ENCODE results near the gene OTOA.
"Not testable (repeated sequence)": the region's sequence is repeated elsewhere in the genome, so short reads cannot be mapped to it uniquely, and the experiment has no call there.

The OTOA gene

GRCh38 chr16:21713549-21714368 lies 50.0 kb downstream of the OTOA start:
- H3K4me3 Mint-ChIP-seq: no peak overlapping the region
- peak; percentile 27 for ATAC-seq
- H3K36me3 Mint-ChIP-seq: no peaks in the 10 kb centered on the region
- no peaks in the 10 kb centered on the region for H3K9me3 Mint-ChIP-seq
- no peak overlapping the region for H3K27ac Mint-ChIP-seq
- no peaks in the 10 kb centered on the region for H3K4me1 Mint-ChIP-seq
- H3K27me3 Mint-ChIP-seq: no peaks in the 10 kb centered on the region

GRCh38 chr16:21714369-21714618 lies 50.5 kb downstream of the OTOA start:
- not testable (repeated sequence) for H3K27ac Mint-ChIP-seq, H3K4me3 Mint-ChIP-seq, H3K36me3 Mint-ChIP-seq, H3K9me3 Mint-ChIP-seq, H3K4me1 Mint-ChIP-seq, H3K27me3 Mint-ChIP-seq, ATAC-seq

GRCh38 chr16:21717608-21718007 lies 53.8 kb downstream of the OTOA start:
- H3K4me1 Mint-ChIP-seq: peaks cover 7% of the 10 kb centered on the region
- H3K9me3 Mint-ChIP-seq: no peaks in the 10 kb centered on the region
- ATAC-seq: no peak
- no peak overlapping the region for H3K4me3 Mint-ChIP-seq
- no peak overlapping the region for H3K27ac Mint-ChIP-seq
- H3K27me3 Mint-ChIP-seq: no peaks in the 10 kb centered on the region
- no peaks in the 10 kb centered on the region for H3K36me3 Mint-ChIP-seq

DNA sequence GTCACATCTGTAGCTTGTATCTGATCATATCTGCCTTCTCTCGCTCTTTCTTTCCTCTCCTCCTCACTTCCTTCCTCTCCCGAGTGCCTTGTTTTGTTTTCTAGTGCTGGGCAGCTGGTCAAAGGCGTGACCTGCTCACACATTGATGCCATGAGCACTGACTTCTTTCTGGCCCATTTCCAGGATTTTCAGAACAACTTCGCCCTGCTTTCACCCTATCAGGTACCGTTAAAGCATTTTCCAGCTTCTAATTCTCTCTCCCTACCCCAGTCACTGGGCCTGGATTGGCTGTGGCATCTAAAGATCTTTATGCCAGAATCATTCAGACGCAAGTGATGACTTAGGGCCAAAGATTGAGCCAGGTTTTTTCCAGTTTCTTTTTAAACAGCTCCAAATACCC lies 55.5 kb downstream of the OTOA start:
- Mint-ChIP-seq H3K36me3 (peaks cover 5% of the 10 kb centered on the region), H3K4me3 (no peak overlapping the region), H3K27ac (no peak overlapping the region), H3K4me1 (peaks cover 12% of the 10 kb centered on the region), H3K9me3 (peaks cover 3% of the 10 kb centered on the region), H3K27me3 (no peaks in the 10 kb centered on the region)
- no peak for ATAC-seq

GRCh38 chr16:21720533-21720932 lies 56.8 kb downstream of the OTOA start:
- Mint-ChIP-seq H3K4me1 (peaks cover 12% of the 10 kb centered on the region), H3K4me3 (no peak overlapping the region), H3K27ac (no peak overlapping the region), H3K36me3 (peaks cover 5% of the 10 kb centered on the region), H3K27me3 (no peaks in the 10 kb centered on the region), H3K9me3 (peaks cover 3% of the 10 kb centered on the region)
- no peak for ATAC-seq

DNA sequence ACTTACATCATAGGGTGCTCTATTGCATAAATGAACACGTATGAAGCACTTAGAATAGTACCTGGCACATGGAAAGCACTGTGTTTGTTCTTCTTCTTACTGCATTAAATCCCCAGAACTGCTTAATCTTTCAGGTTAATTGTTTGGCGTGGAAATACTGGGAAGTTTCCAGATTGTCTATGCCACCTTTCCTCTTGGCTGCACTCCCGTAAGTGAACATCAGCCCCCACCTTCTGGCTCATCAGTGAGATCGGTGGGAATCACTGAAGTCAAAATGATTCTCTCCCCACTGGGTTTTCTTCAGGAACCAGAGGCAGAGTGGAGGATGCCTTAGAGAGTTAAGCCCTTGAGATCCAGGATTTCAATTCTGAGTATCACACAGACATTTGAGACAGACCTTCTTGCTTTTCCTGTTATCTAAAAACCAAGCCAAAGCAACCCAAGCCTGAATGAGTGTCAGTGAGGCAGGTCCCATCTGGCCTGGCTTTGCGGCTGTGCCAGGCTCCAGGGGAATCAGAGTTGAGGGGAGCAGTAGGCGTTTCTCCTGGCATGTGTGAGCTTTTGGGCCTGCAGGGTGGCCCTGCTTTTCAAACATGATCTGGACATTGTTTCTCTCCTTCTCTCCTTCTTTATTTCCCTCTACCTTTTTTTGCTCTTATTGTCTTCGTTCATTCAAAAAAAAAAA lies 59.1 kb downstream of the OTOA start:
- no peak for ATAC-seq
- Mint-ChIP-seq H3K36me3 (peaks cover 5% of the 10 kb centered on the region), H3K27ac (no peak overlapping the region), H3K4me3 (no peak overlapping the region), H3K9me3 (peaks cover 3% of the 10 kb centered on the region), H3K27me3 (no peaks in the 10 kb centered on the region), H3K4me1 (peaks cover 12% of the 10 kb centered on the region)

DNA sequence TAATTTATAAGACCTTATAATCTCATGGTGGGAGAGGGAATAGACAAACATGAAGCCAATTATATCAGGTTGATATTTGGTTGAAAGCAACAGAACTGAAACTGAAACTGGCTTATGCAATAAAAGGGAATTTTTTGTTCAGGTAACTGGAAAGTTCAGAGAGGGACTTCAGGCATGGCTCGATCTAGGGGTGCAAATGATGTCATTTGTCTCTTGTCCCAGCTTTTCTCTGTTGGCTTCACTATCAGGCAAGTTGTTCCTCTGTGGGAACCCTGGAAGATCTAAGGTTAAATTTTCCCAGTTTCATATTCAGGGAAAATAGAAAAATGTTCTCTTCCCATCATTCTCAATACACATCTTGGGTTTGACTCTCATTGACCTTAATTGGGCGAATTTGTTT lies 59.8 kb downstream of the OTOA start:
- ATAC-seq: no peak
- no peak overlapping the region for H3K4me3 Mint-ChIP-seq
- H3K36me3 Mint-ChIP-seq: peaks cover 5% of the 10 kb centered on the region
- H3K27ac Mint-ChIP-seq: no peak overlapping the region
- H3K27me3 Mint-ChIP-seq: no peaks in the 10 kb centered on the region
- peaks cover 3% of the 10 kb centered on the region for H3K9me3 Mint-ChIP-seq
- peaks cover 12% of the 10 kb centered on the region for H3K4me1 Mint-ChIP-seq

DNA sequence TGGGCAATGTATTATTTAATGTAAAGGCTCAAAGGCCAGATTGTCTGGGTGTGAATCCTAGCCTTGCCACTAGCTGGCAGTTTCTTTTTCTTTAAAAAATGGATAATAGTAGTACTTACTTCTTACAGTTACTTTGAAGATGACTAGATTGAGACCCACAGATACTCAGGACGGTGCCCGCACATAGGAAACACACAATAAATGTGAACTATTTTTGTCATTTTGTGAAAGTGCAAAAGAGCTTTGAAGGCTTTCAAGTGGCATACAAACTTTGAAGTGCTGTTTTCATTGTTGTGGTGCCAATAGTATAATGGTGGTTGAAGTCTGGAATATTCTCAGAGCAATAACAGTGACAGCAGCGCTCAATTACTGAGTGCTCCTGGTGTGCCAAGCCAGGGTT lies 63.6 kb downstream of the OTOA start:
- H3K9me3 Mint-ChIP-seq: peaks cover 3% of the 10 kb centered on the region
- H3K4me3 Mint-ChIP-seq: no peak overlapping the region
- H3K36me3 Mint-ChIP-seq: peaks cover 5% of the 10 kb centered on the region
- peaks cover 5% of the 10 kb centered on the region for H3K4me1 Mint-ChIP-seq
- no peak overlapping the region for H3K27ac Mint-ChIP-seq
- ATAC-seq: no peak
- no peaks in the 10 kb centered on the region for H3K27me3 Mint-ChIP-seq

DNA sequence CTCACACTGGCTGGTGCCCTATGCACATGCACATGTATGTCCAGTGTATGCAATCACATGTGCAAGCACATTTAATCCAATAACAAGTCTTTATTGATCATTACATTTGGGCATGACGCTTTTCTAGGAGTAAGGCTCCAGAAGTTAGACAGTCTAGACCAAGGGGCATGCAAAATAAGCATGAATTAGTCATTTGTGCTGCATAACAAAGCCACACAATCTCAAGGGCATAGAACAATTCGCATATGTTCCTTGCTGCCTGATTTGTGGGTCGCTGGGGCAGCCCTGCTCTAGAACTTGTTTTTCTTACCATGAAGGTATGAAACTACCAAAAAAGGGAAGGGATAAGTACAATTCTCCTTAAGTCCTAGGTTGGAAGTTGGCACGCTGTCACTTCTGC lies 67.5 kb downstream of the OTOA start:
- H3K36me3 Mint-ChIP-seq, H3K27ac Mint-ChIP-seq, ATAC-seq, H3K4me3 Mint-ChIP-seq, H3K9me3 Mint-ChIP-seq, H3K27me3 Mint-ChIP-seq, H3K4me1 Mint-ChIP-seq: not testable (repeated sequence)

- not testable (repeated sequence) for H3K9me3 Mint-ChIP-seq, H3K4me3 Mint-ChIP-seq, ATAC-seq, H3K4me1 Mint-ChIP-seq, H3K27ac Mint-ChIP-seq, H3K27me3 Mint-ChIP-seq, H3K36me3 Mint-ChIP-seq
Observed at GRCh38 chr16:21740637-21741036, 76.9 kb downstream of the OTOA start.

DNA sequence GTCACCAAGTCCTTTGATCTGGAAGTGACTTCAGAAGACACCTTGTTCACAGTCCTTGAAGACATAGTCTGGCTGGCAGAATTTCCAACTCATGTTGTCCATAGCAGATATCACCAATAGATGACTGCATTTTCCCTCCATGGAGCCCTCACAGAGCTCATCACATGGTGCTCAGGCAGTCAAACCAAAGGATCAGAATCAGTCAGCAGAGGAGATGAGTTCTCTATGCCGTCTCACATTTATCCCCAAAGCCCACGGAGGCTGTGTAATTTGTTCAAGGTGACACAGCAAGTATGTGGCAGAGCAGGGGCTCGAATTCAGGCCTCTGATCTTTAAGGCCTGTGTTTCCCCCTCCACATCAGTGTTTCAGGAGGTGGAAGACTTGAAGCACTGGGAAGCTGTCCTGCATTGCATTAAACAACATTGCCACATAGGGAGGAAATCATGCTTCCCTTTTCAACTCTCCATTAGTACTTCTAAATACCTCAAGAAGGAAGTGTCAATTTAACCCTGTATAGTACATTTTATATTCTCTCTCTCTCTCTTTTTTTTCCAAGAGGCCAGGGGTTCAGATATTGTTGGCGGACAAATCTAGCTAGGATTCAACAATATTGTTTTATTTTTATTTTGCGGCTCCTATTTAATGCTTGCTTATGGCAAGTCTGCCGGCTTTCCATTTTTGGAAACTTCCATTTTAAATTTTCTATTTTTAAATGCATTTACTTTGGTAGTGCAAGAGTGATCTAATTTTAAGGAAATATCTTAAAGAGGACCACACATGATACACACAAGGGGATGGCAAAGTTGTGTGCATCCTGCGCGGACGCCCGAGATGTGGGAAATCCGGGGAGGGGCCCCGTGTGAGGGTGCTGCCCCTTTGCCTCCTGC lies 92.7 kb downstream of the OTOA start:
- not testable (repeated sequence) for H3K27ac Mint-ChIP-seq, H3K4me1 Mint-ChIP-seq, H3K4me3 Mint-ChIP-seq, H3K9me3 Mint-ChIP-seq, H3K36me3 Mint-ChIP-seq
- peak; percentile 63 for ATAC-seq
- peaks cover 11% of the 10 kb centered on the region for H3K27me3 Mint-ChIP-seq

DNA sequence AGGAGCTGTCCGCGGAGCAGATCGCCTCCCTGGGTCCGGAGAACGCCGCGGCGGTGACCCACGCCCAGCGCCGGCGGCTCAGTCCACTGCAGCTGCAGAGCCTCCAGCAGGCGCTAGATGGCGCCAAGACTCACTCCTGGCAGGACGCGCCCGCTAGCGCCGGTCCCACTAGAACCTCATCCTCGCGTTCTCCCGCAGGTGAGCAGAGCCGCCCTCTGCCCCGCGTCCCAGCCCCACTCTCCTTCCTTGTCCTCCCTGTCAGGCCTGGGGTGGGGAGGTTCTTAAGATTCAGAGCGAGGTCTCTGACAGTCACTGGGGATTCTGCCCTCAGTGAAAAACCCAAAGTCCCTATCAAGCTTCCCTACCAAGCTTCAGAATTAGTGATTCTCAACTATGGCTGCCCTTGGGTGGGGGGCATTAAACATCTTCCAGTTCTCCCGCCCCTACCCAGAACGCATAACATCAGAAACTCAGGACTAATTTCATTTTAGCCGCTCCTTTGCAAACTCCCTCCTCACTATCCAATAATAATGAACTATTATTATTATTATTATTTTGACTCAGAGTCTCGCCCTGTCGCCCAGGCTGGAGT lies 93.4 kb downstream of the OTOA start:
- ATAC-seq: peak; percentile 86
- H3K4me1 Mint-ChIP-seq, H3K4me3 Mint-ChIP-seq, H3K9me3 Mint-ChIP-seq, H3K27ac Mint-ChIP-seq, H3K36me3 Mint-ChIP-seq: not testable (repeated sequence)
- H3K27me3 Mint-ChIP-seq: peaks cover 11% of the 10 kb centered on the region

- not testable (repeated sequence) for H3K4me1 Mint-ChIP-seq, H3K9me3 Mint-ChIP-seq, H3K4me3 Mint-ChIP-seq, H3K36me3 Mint-ChIP-seq, ATAC-seq, H3K27ac Mint-ChIP-seq, H3K27me3 Mint-ChIP-seq
Observed at GRCh38 chr16:21768280-21768679, 104.5 kb downstream of the OTOA start.

- not testable (repeated sequence) for H3K4me1 Mint-ChIP-seq, H3K27ac Mint-ChIP-seq
Observed at GRCh38 chr16:21768810-21769209, 105.0 kb downstream of the OTOA start.

GRCh38 chr16:21769284-21769683 lies 105.5 kb downstream of the OTOA start:
- not testable (repeated sequence) for ATAC-seq, H3K27ac Mint-ChIP-seq, H3K4me1 Mint-ChIP-seq, H3K4me3 Mint-ChIP-seq, H3K9me3 Mint-ChIP-seq, H3K36me3 Mint-ChIP-seq, H3K27me3 Mint-ChIP-seq

More at GRCh38 chr16:21768810-21769209, 105.0 kb downstream of the OTOA start:
- not testable (repeated sequence) for H3K9me3 Mint-ChIP-seq, H3K36me3 Mint-ChIP-seq, H3K27me3 Mint-ChIP-seq, ATAC-seq, H3K4me3 Mint-ChIP-seq

Data from stimulated activated memory B cell treated with anti-CD40 and anti-IgM and Interleukin-4, amounts not matched to agents 10 μg/mL and 1 μg/mL and 100 μg/mL, for 72 hours (primary cell).